Heart left ventricle (tissue), 13 donors: ENCODE results near the gene PTPRH.

ENCODE experiments used
- CTCF ChIP-seq, 12 donors: fragments of 200-600 bp; sonication (generic) in 4 of 12; IDR thresholded peaks; one replicate each; pipeline versions ENCODE4 v1.5.0 to v1.8.0; 2018 to 2022; ENCODE audit warnings: antibody characterized with exemption in 12 of 12, mild to moderate bottlenecking in 5 of 12
- POLR2A ChIP-seq, 2 donors: fragments of 450-650 bp; IDR thresholded peaks; one replicate each; pipeline ENCODE4 v1.6.1; 2017; ENCODE audit warnings: antibody characterized with exemption in 2 of 2, mild to moderate bottlenecking in 2 of 2, moderate library complexity in 2 of 2
- donor health status: ischemic (EF 13 %, LVEDD 7.1; RV severe dilation, severe dysfunction).
- donor health status: DM: no; HTN: yes; CAD: no.
- donor health status: DM: no; HTN: no; CAD: no.
- donor health status: ischemic (EF 25% LVEDD 6.9; RV normal size, moderate dysfunction).
- donor health status: ischemic (EF 25% LVEDD 5.7; RV mildly dilated, moderate dysfunction).
- donor health status: ischemic (EF 35%, LVEDD 5.7; RV mildly dilated, moderate dysfunction).
- donor health status: nonischemic (EF 11% LVEDD 7.7; RV severe dilation, severe dysfunction).
- donor health status: DM: yes; HTN: yes; CAD: no.
- donor health status: PGD.
- donor health status: ischemic (EF 29% LVEDD 5.4; RV normal size, mild dysfunction).
- donor health status: nonischemic (EF 23%, LVEDD 6.1; RV moderate dilation, normal function).

DNA sequence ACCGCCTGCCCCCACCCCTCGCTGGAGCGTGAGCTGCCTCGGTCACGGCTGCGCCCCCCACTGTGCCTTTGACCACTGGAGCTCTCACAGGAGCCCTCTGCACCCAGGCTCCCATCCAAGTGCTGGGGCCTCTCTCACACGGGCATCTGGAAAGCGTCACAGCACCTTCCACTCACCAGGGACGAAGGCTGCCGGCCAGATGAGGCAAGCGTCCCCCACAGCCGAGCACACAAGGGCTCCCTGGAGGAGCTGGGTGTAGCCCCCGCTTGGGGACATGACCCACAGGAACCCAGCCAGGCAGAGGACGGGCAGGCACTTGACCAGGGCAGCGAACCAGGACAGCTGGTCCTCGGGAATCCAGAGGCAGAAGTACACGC is 18.7 kb upstream of the PTPRH start:
- no peak for TF ChIP-seq CTCF (IDR thresholded peaks at IDR 0.05)
- TF ChIP-seq POLR2A (IDR thresholded peaks at IDR 0.05): no peak
